ENCODE results near the gene LRBA.

GRCh38 chr4:150495550-150495949 lies 519.5 kb downstream of the LRBA start:
- TF ChIP-seq POLR2A (IDR thresholded peaks at IDR 0.05): no peak
- TF ChIP-seq CTCF (IDR thresholded peaks at IDR 0.05 in 4 of 5, conservative IDR thresholded peaks at IDR 0.05 in 1 of 5): no peak

Measured in gastrocnemius medialis (tissue), 4 donors.